GM12878 (cell line): ENCODE results near the gene DCN. TPM values are rescaled to one million over a fixed set of nuclear protein-coding genes. Genes with fewer than 3 reads are reported as not detected.
"Not testable (repeated sequence)": the region's sequence is repeated elsewhere in the genome, so short reads cannot be mapped to it uniquely, and the experiment has no call there.

Source experiments
- ATAC-seq: fragments of 200-7000 bp; cut with Tn5 transposase; 3 replicates; pipeline ENCODE4 v1.9.1; 2020; ENCODE audit warnings: mild to moderate bottlenecking, moderate library complexity
- BruUV-seq: library from RNA; stranded (reverse); fragments of 400-500 nt; replicated peaks from 2 replicates; lab custom pipeline; 2021; lab: Mats Ljungman, UMichigan
- CTCF ChIA-PET: fragments of 300-600 bp; sonication (Branson Sonifier 250); formaldehyde crosslinking; extraction: SDS; loops from one replicate; lab custom pipeline; 2021; ENCODE audit warnings: inconsistent platforms; lab: Yijun Ruan, JAX
- POLR2A ChIA-PET: fragments of 350-600 bp; formaldehyde crosslinking; extraction: SDS; loops from one replicate; lab custom pipeline; 2021; ENCODE audit warnings: inconsistent platforms; lab: Charles Lee
- RAD21 ChIA-PET: fragments of 300-600 bp; sonication (Branson Sonifier 250); formaldehyde crosslinking; loops from one replicate; lab custom pipeline; 2023; ENCODE audit warnings: antibody characterized with exemption; ENCODE audit not compliant: unreplicated experiment; lab: Charles Lee
- SMC1A ChIA-PET: fragments of 300-600 bp; sonication (Branson Sonifier 250); formaldehyde crosslinking; loops from one replicate; lab custom pipeline; 2023; ENCODE audit not compliant: unreplicated experiment, uncharacterized antibody; lab: Charles Lee
- DNase-seq: peaks from one replicate; pipeline ENCODE4 v3.0.0-alpha.2; 2011; ENCODE audit warnings: low read depth, low spot score
- FAIRE-seq: peaks from 3 replicates; lab custom pipeline; 2011; peaks lifted over from hg19 to GRCh38; lab: Jason Lieb, UNC
- H2AFZ ChIP-seq: 2 replicates; pipeline ENCODE4 v1.6.0; 2011; ENCODE audit warnings: low read depth, low read length, control low read depth; ENCODE audit not compliant: control insufficient read depth
- H3K27ac ChIP-seq: 2 replicates; pipeline ENCODE4 v1.5.1; 2011; ENCODE audit warnings: control low read depth; ENCODE audit not compliant: control insufficient read depth, insufficient read depth
- H3K27me3 ChIP-seq, 2 experiments: replicated peaks in 1 of 2; 2 replicates each; pipeline versions ENCODE4 v1.6.0 to v1.6.1; 2011; ENCODE audit warnings: low read length in 1 of 2; ENCODE audit not compliant: control insufficient read depth in 2 of 2, insufficient read depth in 2 of 2
- H3K36me3 ChIP-seq, 2 experiments: 2 replicates each; pipeline ENCODE4 v1.5.1; 2011; ENCODE audit warnings: low read length in 1 of 2; ENCODE audit not compliant: control insufficient read depth in 2 of 2, insufficient read depth in 2 of 2
- H3K4me1 ChIP-seq: 2 replicates; pipeline ENCODE4 v1.6.1; 2011; ENCODE audit warnings: mild to moderate bottlenecking, low read length, moderate library complexity, mixed read lengths; ENCODE audit not compliant: control insufficient read depth, insufficient read depth
- H3K4me2 ChIP-seq: 2 replicates; pipeline ENCODE4 v1.6.0; 2011; ENCODE audit warnings: control low read depth; ENCODE audit not compliant: control insufficient read depth, insufficient read depth
- H3K4me3 ChIP-seq: fragments of 200-600 bp; sonication (generic); 2 replicates; pipeline ENCODE4 v1.5.1; 2016
- H3K79me2 ChIP-seq: 2 replicates; pipeline ENCODE4 v1.6.0; 2011; ENCODE audit warnings: low read length; ENCODE audit not compliant: control insufficient read depth, insufficient read depth
- H3K9ac ChIP-seq: 2 replicates; pipeline ENCODE4 v1.8.0; 2011; ENCODE audit warnings: low read length, control low read depth, mixed read lengths; ENCODE audit not compliant: control insufficient read depth, insufficient read depth
- H3K9me3 ChIP-seq: replicated peaks from 3 replicates; pipeline ENCODE4 v1.5.1; 2011; ENCODE audit warnings: mild to moderate bottlenecking, low read length; ENCODE audit not compliant: control insufficient read depth, insufficient read depth
- H4K20me1 ChIP-seq: 2 replicates; pipeline ENCODE4 v1.6.0; 2011; ENCODE audit not compliant: control insufficient read depth, insufficient read depth
- BCL3 ChIP-seq: IDR thresholded peaks from 2 replicates; pipeline ENCODE4 v1.6.1; 2011; ENCODE audit warnings: borderline replicate concordance, low read depth, mild to moderate bottlenecking, moderate library complexity, low read length; ENCODE audit not compliant: insufficient read depth, poor library complexity, severe bottlenecking
- CBX3 ChIP-seq: fragments of 200-600 bp; sonication (generic); IDR thresholded peaks from 2 replicates; pipeline ENCODE4 v1.6.1; 2016; ENCODE audit warnings: low read depth, borderline replicate concordance
- E2F4 ChIP-seq: IDR thresholded peaks from 2 replicates; pipeline ENCODE4 v1.6.1; 2012; ENCODE audit warnings: low read depth, low read length, improper control_type of control experiment
- MTA3 ChIP-seq: IDR thresholded peaks from 2 replicates; pipeline ENCODE4 v1.6.1; 2012; ENCODE audit warnings: low read length, inconsistent platforms, borderline replicate concordance
- PKNOX1 ChIP-seq: fragments of 450-650 bp; IDR thresholded peaks from 2 replicates; pipeline ENCODE4 v1.6.1; 2016; ENCODE audit warnings: mild to moderate bottlenecking
- RAD21 ChIP-seq: IDR thresholded peaks from 2 replicates; pipeline ENCODE4 v1.6.1; 2011; ENCODE audit warnings: mild to moderate bottlenecking, low read depth, low read length, moderate library complexity; ENCODE audit not compliant: insufficient read depth
- STAT3 ChIP-seq: IDR thresholded peaks from 2 replicates; pipeline ENCODE4 v1.6.1; 2011; ENCODE audit warnings: low read depth, low read length, improper control_type of control experiment
- SUPT20H ChIP-seq: IDR thresholded peaks from 2 replicates; pipeline ENCODE4 v1.6.1; 2011; ENCODE audit warnings: low read depth, mild to moderate bottlenecking, low read length, moderate library complexity, borderline replicate concordance; ENCODE audit not compliant: control insufficient read depth
- YBX1 ChIP-seq: fragments of 450-650 bp; IDR thresholded peaks from 2 replicates; pipeline ENCODE4 v1.6.1; 2016; ENCODE audit warnings: antibody characterized with exemption
- ZNF217 ChIP-seq: fragments of 450-650 bp; IDR thresholded peaks from 2 replicates; pipeline ENCODE4 v1.6.1; 2017; ENCODE audit warnings: antibody characterized with exemption, mild to moderate bottlenecking
- ZNF274 ChIP-seq: IDR thresholded peaks from one replicate; pipeline ENCODE4 v1.8.0; 2011; ENCODE audit not compliant: insufficient read length, insufficient read depth
- WGBS: methylation state at CpG from one replicate; pipeline ENCODE4 v1.1.6; 2016; ENCODE audit warnings: low lambda C conversion rate; ENCODE audit not compliant: insufficient replicate concordance, insufficient coverage; ENCODE audit errors: missing lambda C conversion rate; 5-methylcytosine and 5-hydroxymethylcytosine counted together
- in situ Hi-C: fragments of 300-500 bp; cut with MboI; formaldehyde crosslinking; loops from 9 replicates; pipeline ENCODE4 v1.14.3; 2018; ENCODE audit warnings: mixed read lengths
- intact Hi-C: fragments of 100-400 bp; cut with micrococcal nuclease; formaldehyde crosslinking; loops from one replicate; pipeline ENCODE4 v1.14.2; 2022; ENCODE audit not compliant: unreplicated experiment
- polyA plus RNA-seq, 11 experiments: library from polyadenylated mRNA; depleted of rRNA in 4 of 11; unstranded in 6 of 11; stranded (reverse) in 5 of 11; fragments of >200 nt; fragmentation: Nextera tagmentation in 4 of 11; fragmentation: Illumina TruSeq in 1 of 11; extraction: Ambion mirVana in 4 of 11; extraction: Trizol in 1 of 11; gene quantifications; 1 replicate in 1 of 11; 2 replicates in 10 of 11; pipeline versions ENCODE4 v1.2.1 to v1.2.3, GENCODE V29; 2011 to 2016; ENCODE audit warnings: inconsistent platforms in 2 of 11, missing spikeins in 2 of 11, low read depth in 1 of 11
- total RNA-seq, 4 experiments: library from RNA; depleted of rRNA in 3 of 4; stranded (reverse); fragments of >200 nt in 3 of 4; fragmentation: Illumina TruSeq in 1 of 4; extraction: Trizol in 1 of 4; gene quantifications; 2 replicates each; pipeline versions ENCODE4 v1.2.1 to v1.2.3, GENCODE V29; 2013 to 2021

The DCN gene
- total and polyA plus RNA-seq, 10 of the 15 experiments (the other 5 are each of a cell fraction or from before 2014, with no cell fraction given) = 0.07 to 2.1 (median 0.75) TPM; not detected in 6

GRCh38 chr12:91207301-91207700 is 24.7 kb upstream of the DCN start:
- DNase-seq, H3K79me2 ChIP-seq, POLR2A ChIA-PET, in situ Hi-C loops, FAIRE-seq, H3K4me3 ChIP-seq, H3K27me3 ChIP-seq, intact Hi-C loops, RAD21 ChIA-PET, H2AFZ ChIP-seq, H3K9ac ChIP-seq, CTCF ChIA-PET, H3K4me1 ChIP-seq, H4K20me1 ChIP-seq, H3K27ac ChIP-seq, H3K36me3 ChIP-seq, H3K4me2 ChIP-seq, ATAC-seq, BruUV-seq, H3K9me3 ChIP-seq: not testable (repeated sequence)
- SMC1A ChIA-PET = interaction anchor here (1.8 kb wide), 1 partner anchor 119 kb away, joined by 4 read pairs; no protein-coding TSS in a partner anchor

GRCh38 chr12:91205811-91206210 is 23.2 kb upstream of the DCN start:
- H3K4me2 ChIP-seq = no peak overlapping the region
- ChIA-PET CTCF (no interaction called here), SMC1A (no interaction called here), RAD21 (no interaction called here), POLR2A (no interaction called here)
- no TSS peak for BruUV-seq
- no peaks in the 10 kb centered on the region for H3K36me3 ChIP-seq
- no peak overlapping the region for H3K9ac ChIP-seq
- intact Hi-C loops (no loop called here), in situ Hi-C loops (no loop called here)
- no peak for DNase-seq
- no peak for ATAC-seq
- 0% methylated on average over 1 of the region's 1 CpG for WGBS
- no peak for FAIRE-seq
- H3K27me3 ChIP-seq = no peaks in the 10 kb centered on the region
- no peak overlapping the region for H2AFZ ChIP-seq
- no peak overlapping the region for H3K27ac ChIP-seq
- no peaks in the 10 kb centered on the region for H4K20me1 ChIP-seq
- no peaks in the 10 kb centered on the region for H3K79me2 ChIP-seq
- H3K4me1 ChIP-seq = no peaks in the 10 kb centered on the region
- H3K4me3 ChIP-seq = no peak overlapping the region
- H3K9me3 ChIP-seq = no peaks in the 10 kb centered on the region
- TF ChIP-seq ZNF274 = no peak
- no peak for TF ChIP-seq RAD21
- TF ChIP-seq ZNF217 = no peak
- TF ChIP-seq SUPT20H = no peak
- no peak for TF ChIP-seq MTA3
- no peak for TF ChIP-seq PKNOX1
- TF ChIP-seq E2F4 = no peak
- TF ChIP-seq BCL3 = no peak
- no peak for TF ChIP-seq YBX1
- TF ChIP-seq CBX3 = no peak
- no peak for TF ChIP-seq STAT3
